Prostate gland (tissue), 2 donors: ENCODE data around the gene MBOAT1. TPM values are rescaled to one million over a fixed set of nuclear protein-coding genes. Genes with fewer than 3 reads are reported as not detected.

ENCODE experiments used
- DNase-seq: peaks from one replicate; pipeline ENCODE4 v3.0.0-alpha.2; 2019; ENCODE audit warnings: low spot score
- H3K27ac ChIP-seq, 2 donors: fragments of 200-600 bp; sonication (generic); 2 replicates each; pipeline ENCODE4 v1.5.1; 2017 to 2019
- H3K27me3 ChIP-seq: fragments of 200-600 bp; sonication (generic); replicated peaks from 2 replicates; pipeline ENCODE4 v1.5.1; 2019; ENCODE audit not compliant: insufficient read depth
- H3K36me3 ChIP-seq, 2 donors: fragments of 200-600 bp; sonication (generic); 1 replicate in 1 of 2; 2 replicates in 1 of 2; pipeline versions ENCODE4 v1.5.1 to v1.8.1; 2017 to 2019
- H3K4me1 ChIP-seq: fragments of 200-600 bp; sonication (generic); replicated peaks from 2 replicates; pipeline ENCODE4 v1.5.1; 2019
- H3K4me3 ChIP-seq, 2 donors: fragments of 200-600 bp; sonication (generic); 2 replicates each; pipeline ENCODE4 v1.5.1; 2017 to 2019
- H3K9me3 ChIP-seq: fragments of 200-600 bp; sonication (generic); 2 replicates; pipeline ENCODE4 v1.5.1; 2017
- CTCF ChIP-seq, 4 experiments: fragments of 200-600 bp in 2 of 4; fragments of 450-650 bp in 2 of 4; sonication (generic) in 2 of 4; IDR thresholded peaks; 1 replicate in 3 of 4; 2 replicates in 1 of 4; pipeline ENCODE4 v1.5.1; 2016 to 2019; ENCODE audit warnings: antibody characterized with exemption in 4 of 4, mild to moderate bottlenecking in 2 of 4, moderate library complexity in 2 of 4
- POLR2A ChIP-seq: fragments of 450-650 bp; IDR thresholded peaks from one replicate; pipeline ENCODE4 v1.6.1; 2016; ENCODE audit warnings: antibody characterized with exemption, mild to moderate bottlenecking
- POLR2AphosphoS5 ChIP-seq: sonication (generic); formaldehyde crosslinking; IDR thresholded peaks from one replicate; pipeline ENCODE4 v1.6.1; 2017; ENCODE audit warnings: antibody characterized with exemption
- WGBS: methylation state at CpG from one replicate; pipeline ENCODE4 v1.1.5; 2018; 5-methylcytosine and 5-hydroxymethylcytosine counted together
- intact Hi-C: fragments of 100-400 bp; cut with DNase I; formaldehyde crosslinking; loops from one replicate; pipeline ENCODE4 v1.14.2; 2022
- total RNA-seq, 2 donors: library from RNA; depleted of rRNA; stranded (reverse); fragments of >200 nt; gene quantifications; one replicate each; pipeline ENCODE4 v1.1.0, GENCODE V29; 2016

Gene MBOAT1
- total RNA-seq, 2 donors from 2014 or later: 8.6 to 14.1 TPM

- Histone ChIP-seq H3K36me3 (no peaks in the 10 kb centered on the region), H3K27me3 (no peaks in the 10 kb centered on the region), H3K9me3 (no peaks in the 10 kb centered on the region), H3K27ac (peak overlapping the region; percentile 92 to 94), H3K4me3 (no peak overlapping the region), H3K4me1 (no peaks in the 10 kb centered on the region)
- intact Hi-C loops: no loop called here
- no peak for DNase-seq
- TF ChIP-seq CTCF (IDR thresholded peaks at IDR 0.05) (no peak), POLR2A (no peak), POLR2AphosphoS5 (no peak)
- WGBS: 22% methylated on average over 3 of the region's 3 CpGs
Measured at GRCh38 chr6:20210158-20210557, 2.1 kb downstream of the MBOAT1 start.

GRCh38 chr6:20208687-20209378 lies 3.4 kb downstream of the MBOAT1 start:
- WGBS: 65% methylated on average over 2 of the region's 2 CpGs

GRCh38 chr6:20207088-20207418 lies 5.2 kb downstream of the MBOAT1 start:
- intact Hi-C loops: no loop called here
- no peak for DNase-seq
- Histone ChIP-seq H3K27me3 (no peaks in the 10 kb centered on the region), H3K4me3 (no peak overlapping the region), H3K4me1 (peaks cover 6% of the 10 kb centered on the region), H3K9me3 (no peaks in the 10 kb centered on the region), H3K36me3 (no peaks in the 10 kb centered on the region), H3K27ac (peak overlapping the region in 1 of 2 donors; percentile 28)
- 82% methylated on average over 5 of the region's 5 CpGs for WGBS
- TF ChIP-seq POLR2AphosphoS5 (no peak), POLR2A (no peak), CTCF (IDR thresholded peaks at IDR 0.05) (no peak)

More at GRCh38 chr6:20208687-20209378, 3.4 kb downstream of the MBOAT1 start:
- no peaks in the 10 kb centered on the region for H3K36me3 ChIP-seq
- intact Hi-C loops: no loop called here
- H3K27me3 ChIP-seq: no peaks in the 10 kb centered on the region
- peak overlapping the region; percentile 12 to 94 for H3K27ac ChIP-seq
- no peaks in the 10 kb centered on the region for H3K9me3 ChIP-seq
- no peak for TF ChIP-seq CTCF (IDR thresholded peaks at IDR 0.05)
- TF ChIP-seq POLR2A: no peak
- TF ChIP-seq POLR2AphosphoS5: no peak
- peaks cover 3% of the 10 kb centered on the region for H3K4me1 ChIP-seq
- DNase-seq: no peak
- no peak overlapping the region for H3K4me3 ChIP-seq

GRCh38 chr6:20205722-20206161 lies 6.5 kb downstream of the MBOAT1 start:
- Histone ChIP-seq H3K9me3 (no peaks in the 10 kb centered on the region), H3K27me3 (no peaks in the 10 kb centered on the region), H3K36me3 (no peaks in the 10 kb centered on the region), H3K4me1 (peaks cover 6% of the 10 kb centered on the region), H3K4me3 (no peak overlapping the region), H3K27ac (peak overlapping the region in 1 of 2 donors; percentile 4)
- intact Hi-C loops: no loop called here
- TF ChIP-seq POLR2A (no peak), POLR2AphosphoS5 (no peak), CTCF (IDR thresholded peaks at IDR 0.05) (no peak)
- DNase-seq: no peak
- 80% methylated on average over 6 of the region's 6 CpGs for WGBS

- no peaks in the 10 kb centered on the region for H3K27me3 ChIP-seq
- WGBS: 76% methylated on average over 4 of the region's 4 CpGs
- TF ChIP-seq CTCF (IDR thresholded peaks at IDR 0.05): no peak
- no peak for TF ChIP-seq POLR2A
- TF ChIP-seq POLR2AphosphoS5: no peak
- peak overlapping the region; percentile 63 to 65 for H3K27ac ChIP-seq
- intact Hi-C loops: no loop called here
- no peak overlapping the region for H3K4me3 ChIP-seq
- no peak for DNase-seq
- peaks cover 6% of the 10 kb centered on the region for H3K4me1 ChIP-seq
- no peaks in the 10 kb centered on the region for H3K9me3 ChIP-seq
- no peaks in the 10 kb centered on the region for H3K36me3 ChIP-seq
Measured at GRCh38 chr6:20204512-20204894, 7.8 kb downstream of the MBOAT1 start.
